HL-60 (cell line): ENCODE measurements around the gene RPS19BP1.

Experiments
- CTCF ChIP-seq: IDR thresholded peaks from one replicate; pipeline ENCODE4 v1.5.1; 2011; ENCODE audit warnings: low read length, control low read depth, inconsistent platforms; ENCODE audit not compliant: insufficient read depth
- GABPA ChIP-seq: IDR thresholded peaks from 2 replicates; pipeline ENCODE4 v1.6.1; 2012; ENCODE audit warnings: low read depth
- POLR2AphosphoS5 ChIP-seq: IDR thresholded peaks from 2 replicates; pipeline ENCODE4 v1.6.1; 2012; ENCODE audit warnings: low read depth
- TF ChIP-seq, protein P1 (sequence below): IDR thresholded peaks from 2 replicates; pipeline ENCODE4 v1.6.1; 2012; ENCODE audit warnings: low read depth; ENCODE audit not compliant: insufficient replicate concordance

DNA sequence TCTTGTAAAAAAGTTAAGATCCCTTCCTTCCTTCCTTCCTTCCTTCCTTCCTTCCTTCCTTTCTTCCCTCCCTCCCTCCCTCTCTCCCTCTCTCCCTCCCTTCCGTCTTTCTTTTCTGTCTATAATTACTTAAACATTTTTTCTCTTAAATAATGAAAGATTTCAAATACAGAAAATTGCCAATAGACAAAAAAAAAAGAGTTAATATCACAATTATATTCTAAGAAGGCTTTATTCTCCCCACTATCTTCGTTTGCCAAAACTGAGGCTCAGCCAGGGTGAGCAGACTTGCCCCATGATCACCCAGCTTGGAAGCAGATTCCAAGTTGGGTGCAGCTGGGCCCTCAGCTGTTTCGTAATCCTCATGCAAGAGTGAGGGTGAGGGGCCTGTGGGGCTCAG lies 37.7 kb upstream of the RPS19BP1 start:
- TF ChIP-seq CTCF = no peak
- TF ChIP-seq, protein P1, sequence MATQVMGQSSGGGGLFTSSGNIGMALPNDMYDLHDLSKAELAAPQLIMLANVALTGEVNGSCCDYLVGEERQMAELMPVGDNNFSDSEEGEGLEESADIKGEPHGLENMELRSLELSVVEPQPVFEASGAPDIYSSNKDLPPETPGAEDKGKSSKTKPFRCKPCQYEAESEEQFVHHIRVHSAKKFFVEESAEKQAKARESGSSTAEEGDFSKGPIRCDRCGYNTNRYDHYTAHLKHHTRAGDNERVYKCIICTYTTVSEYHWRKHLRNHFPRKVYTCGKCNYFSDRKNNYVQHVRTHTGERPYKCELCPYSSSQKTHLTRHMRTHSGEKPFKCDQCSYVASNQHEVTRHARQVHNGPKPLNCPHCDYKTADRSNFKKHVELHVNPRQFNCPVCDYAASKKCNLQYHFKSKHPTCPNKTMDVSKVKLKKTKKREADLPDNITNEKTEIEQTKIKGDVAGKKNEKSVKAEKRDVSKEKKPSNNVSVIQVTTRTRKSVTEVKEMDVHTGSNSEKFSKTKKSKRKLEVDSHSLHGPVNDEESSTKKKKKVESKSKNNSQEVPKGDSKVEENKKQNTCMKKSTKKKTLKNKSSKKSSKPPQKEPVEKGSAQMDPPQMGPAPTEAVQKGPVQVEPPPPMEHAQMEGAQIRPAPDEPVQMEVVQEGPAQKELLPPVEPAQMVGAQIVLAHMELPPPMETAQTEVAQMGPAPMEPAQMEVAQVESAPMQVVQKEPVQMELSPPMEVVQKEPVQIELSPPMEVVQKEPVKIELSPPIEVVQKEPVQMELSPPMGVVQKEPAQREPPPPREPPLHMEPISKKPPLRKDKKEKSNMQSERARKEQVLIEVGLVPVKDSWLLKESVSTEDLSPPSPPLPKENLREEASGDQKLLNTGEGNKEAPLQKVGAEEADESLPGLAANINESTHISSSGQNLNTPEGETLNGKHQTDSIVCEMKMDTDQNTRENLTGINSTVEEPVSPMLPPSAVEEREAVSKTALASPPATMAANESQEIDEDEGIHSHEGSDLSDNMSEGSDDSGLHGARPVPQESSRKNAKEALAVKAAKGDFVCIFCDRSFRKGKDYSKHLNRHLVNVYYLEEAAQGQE = no peak
- no peak for TF ChIP-seq POLR2AphosphoS5
- no peak for TF ChIP-seq GABPA
